OCI-LY3 (cell line): Measurements from ENCODE around the gene PKN3.

Source experiments
- H2AFZ ChIP-seq: fragments of 200-600, 300-600 bp; shearing (Covaris generic); 2 replicates; pipeline ENCODE4 v1.6.0; 2014; ENCODE audit warnings: antibody characterized with exemption, low read depth, low read length
- H3K27ac ChIP-seq: fragments of 200-600, 300-600 bp; sonication (generic); 2 replicates; pipeline ENCODE4 v1.5.1; 2014; ENCODE audit warnings: mild to moderate bottlenecking, low read length, moderate library complexity, mixed read lengths
- H3K27me3 ChIP-seq: fragments of 200-600, 300-600 bp; sonication (generic); 2 replicates; pipeline ENCODE4 v1.6.1; 2014; ENCODE audit warnings: low read depth, low read length, mixed read lengths
- H3K36me3 ChIP-seq: fragments of 200-600, 300-600 bp; sonication (generic); replicated peaks from 2 replicates; pipeline ENCODE3; 2014; ENCODE audit warnings: low read depth, low read length, mixed read lengths
- H3K4me1 ChIP-seq: fragments of 300-600, 200-600 bp; sonication (generic); 2 replicates; pipeline ENCODE4 v1.6.1; 2014; ENCODE audit warnings: low read length, mixed read lengths
- H3K4me2 ChIP-seq: fragments of 200-600, 300-600 bp; sonication (generic); 2 replicates; pipeline ENCODE4 v1.6.1; 2014; ENCODE audit warnings: low read length, mixed read lengths
- H3K4me3 ChIP-seq: fragments of 300-600, 200-600 bp; sonication (generic); 2 replicates; pipeline ENCODE4 v1.5.1; 2014; ENCODE audit warnings: antibody characterized with exemption, mild to moderate bottlenecking, low read length, moderate library complexity
- H3K79me2 ChIP-seq: fragments of 300-600, 200-600 bp; shearing (Covaris generic); 2 replicates; pipeline ENCODE4 v1.6.1; 2014; ENCODE audit warnings: mild to moderate bottlenecking, low read length, mixed read lengths
- H3K9ac ChIP-seq: fragments of 300-600, 200-600 bp; shearing (Covaris generic); 2 replicates; pipeline ENCODE4 v1.6.0; 2014; ENCODE audit warnings: mild to moderate bottlenecking, low read length, moderate library complexity
- H3K9me3 ChIP-seq: fragments of 200-600, 300-600 bp; shearing (Covaris generic); 2 replicates; pipeline ENCODE4 v1.6.1; 2014; ENCODE audit warnings: low read length, mixed read lengths; ENCODE audit not compliant: insufficient read depth
- H4K20me1 ChIP-seq: fragments of 200-600, 300-600 bp; sonication (generic); 2 replicates; pipeline ENCODE4 v1.6.1; 2016; ENCODE audit warnings: low read length, mixed read lengths; ENCODE audit not compliant: insufficient read depth
- CTCF ChIP-seq: fragments of 200-600, 300-600 bp; sonication (generic); IDR thresholded peaks from 2 replicates; pipeline ENCODE4 v1.5.1; 2014; ENCODE audit warnings: antibody characterized with exemption, low read length, low read depth
- EZH2phosphoT487 ChIP-seq: fragments of 200-600 bp; shearing (Covaris generic); IDR thresholded peaks from 2 replicates; pipeline ENCODE4 v1.6.1; 2018; ENCODE audit warnings: antibody characterized with exemption, mixed run types, low read depth

Gene PKN3

GRCh38 chr9:128768606-128769005, 66.3 kb downstream of the PKN3 start:
- Histone ChIP-seq H3K4me2 (no peak overlapping the region), H3K36me3 (no peaks in the 10 kb centered on the region), H3K27ac (no peak overlapping the region), H2AFZ (no peak overlapping the region), H3K9me3 (no peaks in the 10 kb centered on the region), H3K4me3 (no peak overlapping the region), H4K20me1 (no peaks in the 10 kb centered on the region), H3K27me3 (no peaks in the 10 kb centered on the region), H3K4me1 (peaks cover 26% of the 10 kb centered on the region), H3K9ac (no peak overlapping the region), H3K79me2 (peaks cover 9% of the 10 kb centered on the region)
- TF ChIP-seq CTCF = no peak
- no peak for TF ChIP-seq EZH2phosphoT487
